ENCODE data around the gene POU6F2.

Gene POU6F2

GRCh38 chr7:39414224-39415035 lies 436.7 kb downstream of the POU6F2 start:
- peak; percentile 39 for DNase-seq

GRCh38 chr7:39415091-39415787 lies 437.5 kb downstream of the POU6F2 start:
- DNase-seq: peak; percentile 47

- no peak for DNase-seq
Observed at GRCh38 chr7:39416866-39417265, 439.2 kb downstream of the POU6F2 start.

- DNase-seq: no peak
Observed at GRCh38 chr7:39417642-39418041, 439.9 kb downstream of the POU6F2 start.

- DNase-seq: no peak
Observed at GRCh38 chr7:39421251-39421650, 443.5 kb downstream of the POU6F2 start.

- DNase-seq: no peak
Observed at GRCh38 chr7:39421661-39422060, 444.0 kb downstream of the POU6F2 start.

GRCh38 chr7:39428221-39428620 lies 450.5 kb downstream of the POU6F2 start:
- DNase-seq: no peak

GRCh38 chr7:39429421-39429820 lies 451.7 kb downstream of the POU6F2 start:
- no peak for DNase-seq

- DNase-seq: no peak
Observed at GRCh38 chr7:39430441-39430840, 452.7 kb downstream of the POU6F2 start.

- DNase-seq: no peak
Observed at GRCh38 chr7:39430909-39431641, 453.4 kb downstream of the POU6F2 start.

GRCh38 chr7:39432368-39432767 lies 454.7 kb downstream of the POU6F2 start:
- no peak for DNase-seq

GRCh38 chr7:39432807-39433416 lies 455.2 kb downstream of the POU6F2 start:
- no peak for DNase-seq

GRCh38 chr7:39433550-39433949 lies 455.8 kb downstream of the POU6F2 start:
- DNase-seq: no peak

GRCh38 chr7:39434012-39434411 lies 456.3 kb downstream of the POU6F2 start:
- no peak for DNase-seq

GRCh38 chr7:39446546-39446945 lies 468.8 kb downstream of the POU6F2 start:
- DNase-seq: no peak

GRCh38 chr7:39451901-39452300 lies 474.2 kb downstream of the POU6F2 start:
- no peak for DNase-seq

- peak; percentile 32 for DNase-seq
Observed at GRCh38 chr7:39453743-39454355, 476.1 kb downstream of the POU6F2 start.

- DNase-seq: no peak
Observed at GRCh38 chr7:39458061-39458745, 480.5 kb downstream of the POU6F2 start.

- DNase-seq: no peak
Observed at GRCh38 chr7:39459636-39460035, 481.9 kb downstream of the POU6F2 start.

- no peak for DNase-seq
Observed at GRCh38 chr7:39460486-39460885, 482.8 kb downstream of the POU6F2 start.

GRCh38 chr7:39461263-39461820 lies 483.6 kb downstream of the POU6F2 start:
- DNase-seq: no peak

GRCh38 chr7:39463252-39463651 lies 485.5 kb downstream of the POU6F2 start:
- DNase-seq: no peak

All from NCI-H748 treated with DMSO at 0.1 percent for 48 hours (cell line).